T-helper 1 cell treated with Interleukin-12 subunit alpha and Interleukin-12 subunit beta and Interleukin-4 antibody, amounts not matched to agents 30 μg/mL and 1 μg/mL, for 36 hours (primary cell): ENCODE results near the gene DMGDH.

Source experiments
- H3K27ac Mint-ChIP-seq: one replicate; pipeline ENCODE4 v1.8.0; 2021; ENCODE audit warnings: mild to moderate bottlenecking, mixed read lengths
- H3K27me3 Mint-ChIP-seq: one replicate; pipeline ENCODE4 v1.8.0; 2021; ENCODE audit warnings: low read depth, mixed read lengths
- H3K36me3 Mint-ChIP-seq: one replicate; pipeline ENCODE4 v1.8.0; 2021; ENCODE audit warnings: low read depth, mixed read lengths
- H3K4me1 Mint-ChIP-seq: one replicate; pipeline ENCODE4 v1.8.0; 2021; ENCODE audit warnings: low read depth, mixed read lengths
- H3K4me3 Mint-ChIP-seq: one replicate; pipeline ENCODE4 v1.8.0; 2021; ENCODE audit warnings: mild to moderate bottlenecking, moderate library complexity, mixed read lengths
- H3K9me3 Mint-ChIP-seq: one replicate; pipeline ENCODE4 v1.8.0; 2021; ENCODE audit warnings: mixed read lengths

Gene DMGDH

GRCh38 chr5:79081779-79082178 is 12.3 kb upstream of the DMGDH start:
- no peak overlapping the region for H3K27ac Mint-ChIP-seq
- H3K4me3 Mint-ChIP-seq, result no peak overlapping the region
- no peaks in the 10 kb centered on the region for H3K4me1 Mint-ChIP-seq
- no peaks in the 10 kb centered on the region for H3K9me3 Mint-ChIP-seq
- H3K36me3 Mint-ChIP-seq, result no peaks in the 10 kb centered on the region
- peaks cover 18% of the 10 kb centered on the region for H3K27me3 Mint-ChIP-seq

GRCh38 chr5:79080804-79081203 is 11.3 kb upstream of the DMGDH start:
- H3K4me1 Mint-ChIP-seq, result no peaks in the 10 kb centered on the region
- H3K36me3 Mint-ChIP-seq, result no peaks in the 10 kb centered on the region
- no peaks in the 10 kb centered on the region for H3K9me3 Mint-ChIP-seq
- H3K4me3 Mint-ChIP-seq, result no peak overlapping the region
- peaks cover 11% of the 10 kb centered on the region for H3K27me3 Mint-ChIP-seq
- no peak overlapping the region for H3K27ac Mint-ChIP-seq

- Mint-ChIP-seq H3K9me3 (no peaks in the 10 kb centered on the region), H3K4me1 (no peaks in the 10 kb centered on the region), H3K36me3 (no peaks in the 10 kb centered on the region), H3K4me3 (no peak overlapping the region), H3K27me3 (peaks cover 9% of the 10 kb centered on the region), H3K27ac (no peak overlapping the region)
Observed at GRCh38 chr5:79077680-79078365, 8.3 kb upstream of the DMGDH start.

- Mint-ChIP-seq H3K4me3 (no peak overlapping the region), H3K36me3 (no peaks in the 10 kb centered on the region), H3K27me3 (peaks cover 15% of the 10 kb centered on the region), H3K4me1 (no peaks in the 10 kb centered on the region), H3K9me3 (no peaks in the 10 kb centered on the region), H3K27ac (no peak overlapping the region)
Observed at GRCh38 chr5:79076819-79077218, 7.3 kb upstream of the DMGDH start.

GRCh38 chr5:79075646-79076426 is 6.4 kb upstream of the DMGDH start:
- Mint-ChIP-seq H3K9me3 (no peaks in the 10 kb centered on the region), H3K4me3 (no peak overlapping the region), H3K27ac (no peak overlapping the region), H3K27me3 (peaks cover 24% of the 10 kb centered on the region), H3K4me1 (no peaks in the 10 kb centered on the region), H3K36me3 (no peaks in the 10 kb centered on the region)

GRCh38 chr5:79074641-79075040 is 5.2 kb upstream of the DMGDH start:
- Mint-ChIP-seq H3K4me1 (no peaks in the 10 kb centered on the region), H3K4me3 (no peak overlapping the region), H3K27me3 (peaks cover 29% of the 10 kb centered on the region), H3K36me3 (no peaks in the 10 kb centered on the region), H3K27ac (no peak overlapping the region), H3K9me3 (no peaks in the 10 kb centered on the region)

GRCh38 chr5:79070350-79070667 is 835 bp upstream of the DMGDH start:
- peaks cover 34% of the 10 kb centered on the region for H3K27me3 Mint-ChIP-seq
- no peaks in the 10 kb centered on the region for H3K36me3 Mint-ChIP-seq
- no peak overlapping the region for H3K27ac Mint-ChIP-seq
- peaks cover 3% of the 10 kb centered on the region for H3K9me3 Mint-ChIP-seq
- H3K4me3 Mint-ChIP-seq, result no peak overlapping the region
- H3K4me1 Mint-ChIP-seq, result no peaks in the 10 kb centered on the region

- no peaks in the 10 kb centered on the region for H3K4me1 Mint-ChIP-seq
- H3K4me3 Mint-ChIP-seq, result no peak overlapping the region
- H3K27ac Mint-ChIP-seq, result no peak overlapping the region
- H3K9me3 Mint-ChIP-seq, result no peaks in the 10 kb centered on the region
- H3K36me3 Mint-ChIP-seq, result no peaks in the 10 kb centered on the region
- peaks cover 4% of the 10 kb centered on the region for H3K27me3 Mint-ChIP-seq
Observed at GRCh38 chr5:79062436-79062835, 7.0 kb downstream of the DMGDH start.

- no peak overlapping the region for H3K27ac Mint-ChIP-seq
- H3K36me3 Mint-ChIP-seq, result no peaks in the 10 kb centered on the region
- peaks cover 4% of the 10 kb centered on the region for H3K27me3 Mint-ChIP-seq
- no peaks in the 10 kb centered on the region for H3K9me3 Mint-ChIP-seq
- H3K4me3 Mint-ChIP-seq, result no peak overlapping the region
- H3K4me1 Mint-ChIP-seq, result no peaks in the 10 kb centered on the region
Observed at GRCh38 chr5:79059674-79060073, 9.8 kb downstream of the DMGDH start.

- no peak overlapping the region for H3K27ac Mint-ChIP-seq
- no peaks in the 10 kb centered on the region for H3K9me3 Mint-ChIP-seq
- H3K27me3 Mint-ChIP-seq, result peaks cover 7% of the 10 kb centered on the region
- H3K4me1 Mint-ChIP-seq, result no peaks in the 10 kb centered on the region
- no peak overlapping the region for H3K4me3 Mint-ChIP-seq
- H3K36me3 Mint-ChIP-seq, result no peaks in the 10 kb centered on the region
Observed at GRCh38 chr5:79056847-79057246, 12.6 kb downstream of the DMGDH start.

- peaks cover 7% of the 10 kb centered on the region for H3K27me3 Mint-ChIP-seq
- no peaks in the 10 kb centered on the region for H3K9me3 Mint-ChIP-seq
- no peaks in the 10 kb centered on the region for H3K36me3 Mint-ChIP-seq
- no peak overlapping the region for H3K4me3 Mint-ChIP-seq
- no peak overlapping the region for H3K27ac Mint-ChIP-seq
- no peaks in the 10 kb centered on the region for H3K4me1 Mint-ChIP-seq
Observed at GRCh38 chr5:79055017-79055416, 14.5 kb downstream of the DMGDH start.

- no peak overlapping the region for H3K4me3 Mint-ChIP-seq
- H3K9me3 Mint-ChIP-seq, result no peaks in the 10 kb centered on the region
- peaks cover 12% of the 10 kb centered on the region for H3K27me3 Mint-ChIP-seq
- no peaks in the 10 kb centered on the region for H3K36me3 Mint-ChIP-seq
- H3K4me1 Mint-ChIP-seq, result no peaks in the 10 kb centered on the region
- H3K27ac Mint-ChIP-seq, result no peak overlapping the region
Observed at GRCh38 chr5:79053321-79053720, 16.2 kb downstream of the DMGDH start.

- Mint-ChIP-seq H3K27me3 (peaks cover 26% of the 10 kb centered on the region), H3K36me3 (no peaks in the 10 kb centered on the region), H3K4me1 (no peaks in the 10 kb centered on the region), H3K9me3 (no peaks in the 10 kb centered on the region), H3K4me3 (no peak overlapping the region), H3K27ac (no peak overlapping the region)
Observed at GRCh38 chr5:79050498-79050897, 19.0 kb downstream of the DMGDH start.

- no peak overlapping the region for H3K4me3 Mint-ChIP-seq
- no peaks in the 10 kb centered on the region for H3K9me3 Mint-ChIP-seq
Observed at GRCh38 chr5:79048437-79048836, 21.0 kb downstream of the DMGDH start.

GRCh38 chr5:79047199-79047598 is 22.3 kb downstream of the DMGDH start:
- Mint-ChIP-seq H3K27me3 (peaks cover 20% of the 10 kb centered on the region), H3K36me3 (no peaks in the 10 kb centered on the region), H3K9me3 (no peaks in the 10 kb centered on the region), H3K27ac (no peak overlapping the region), H3K4me1 (no peaks in the 10 kb centered on the region), H3K4me3 (no peak overlapping the region)

More at GRCh38 chr5:79048437-79048836, 21.0 kb downstream of the DMGDH start:
- no peak overlapping the region for H3K27ac Mint-ChIP-seq
- H3K36me3 Mint-ChIP-seq, result no peaks in the 10 kb centered on the region
- peaks cover 20% of the 10 kb centered on the region for H3K27me3 Mint-ChIP-seq
- H3K4me1 Mint-ChIP-seq, result no peaks in the 10 kb centered on the region
